Smooth muscle cell (in vitro differentiated cells): Measurements from ENCODE around the gene WNT3A. TPM values are rescaled to one million over a fixed set of nuclear protein-coding genes. Genes with fewer than 3 reads are reported as not detected.

Experiments
- DNase-seq: peaks from one replicate; lab custom pipeline; 2025; ENCODE audit not compliant: unreplicated experiment; lab: John Stamatoyannopoulos, UW
- H2AFZ ChIP-seq: fragments of 200-600 bp; sonication (generic); 2 replicates; pipeline ENCODE4 v1.6.0; 2016; ENCODE audit warnings: antibody characterized with exemption, low read depth, mild to moderate bottlenecking
- H3F3A ChIP-seq: fragments of 200-600 bp; sonication (generic); 2 replicates; pipeline ENCODE4 v1.6.0; 2017; ENCODE audit warnings: antibody characterized with exemption, low read depth
- H3K27ac ChIP-seq: fragments of 200-600 bp; sonication (generic); 2 replicates; pipeline ENCODE4 v1.5.1; 2016; ENCODE audit warnings: low read depth, mild to moderate bottlenecking
- H3K27me3 ChIP-seq: fragments of 200-600 bp; sonication (generic); 2 replicates; pipeline ENCODE4 v1.6.1; 2016; ENCODE audit warnings: low read depth, mild to moderate bottlenecking
- H3K36me3 ChIP-seq: fragments of 200-600 bp; sonication (generic); 2 replicates; pipeline ENCODE4 v1.5.1; 2016; ENCODE audit warnings: low read depth
- H3K4me1 ChIP-seq: fragments of 200-600 bp; sonication (generic); 2 replicates; pipeline ENCODE4 v1.5.1; 2016; ENCODE audit warnings: low read depth
- H3K4me2 ChIP-seq: fragments of 200-600 bp; sonication (generic); 2 replicates; pipeline ENCODE4 v1.6.0; 2016; ENCODE audit warnings: mild to moderate bottlenecking
- H3K4me3 ChIP-seq: fragments of 200-600 bp; sonication (generic); 2 replicates; pipeline ENCODE4 v1.5.1; 2016; ENCODE audit warnings: mild to moderate bottlenecking
- H3K79me2 ChIP-seq: fragments of 200-600 bp; sonication (generic); 2 replicates; pipeline ENCODE4 v1.6.0; 2016; ENCODE audit warnings: low read depth, mild to moderate bottlenecking
- H3K9ac ChIP-seq: fragments of 200-600 bp; sonication (generic); 2 replicates; pipeline ENCODE4 v1.6.0; 2016; ENCODE audit warnings: low read depth
- H3K9me3 ChIP-seq: fragments of 200-600 bp; sonication (generic); replicated peaks from 2 replicates; pipeline ENCODE4 v1.5.1; 2016; ENCODE audit warnings: low read depth
- H4K20me1 ChIP-seq: fragments of 200-600 bp; sonication (generic); 2 replicates; pipeline ENCODE4 v1.6.0; 2016; ENCODE audit warnings: low read depth
- WGBS: methylation state at CpG from one replicate; pipeline ENCODE4 v1.1.7; 2016; ENCODE audit warnings: low lambda C conversion rate; 5-methylcytosine and 5-hydroxymethylcytosine counted together
- polyA plus RNA-seq: library from polyadenylated mRNA; unstranded; fragments of >200 nt; fragmentation: Nextera tagmentation; extraction: Ambion mirVana; gene quantifications from 2 replicates; pipeline ENCODE4 v1.2.1, GENCODE V29; 2016
- total RNA-seq: library from RNA; depleted of rRNA; stranded (reverse); fragments of >200 nt; gene quantifications from 2 replicates; pipeline ENCODE4 v1.2.3, GENCODE V29; 2014
- TF ChIP-seq, protein P1 (sequence below): fragments of 200-600 bp; sonication (generic); IDR thresholded peaks from 2 replicates; pipeline ENCODE4 v1.5.1; 2017; ENCODE audit warnings: borderline replicate concordance, mild to moderate bottlenecking, antibody characterized with exemption; ENCODE audit not compliant: insufficient read depth, poor library complexity, severe bottlenecking

The WNT3A gene
- total and polyA plus RNA-seq, 2 experiments from 2014 or later, result 0.13 TPM; not detected in 1

DNA sequence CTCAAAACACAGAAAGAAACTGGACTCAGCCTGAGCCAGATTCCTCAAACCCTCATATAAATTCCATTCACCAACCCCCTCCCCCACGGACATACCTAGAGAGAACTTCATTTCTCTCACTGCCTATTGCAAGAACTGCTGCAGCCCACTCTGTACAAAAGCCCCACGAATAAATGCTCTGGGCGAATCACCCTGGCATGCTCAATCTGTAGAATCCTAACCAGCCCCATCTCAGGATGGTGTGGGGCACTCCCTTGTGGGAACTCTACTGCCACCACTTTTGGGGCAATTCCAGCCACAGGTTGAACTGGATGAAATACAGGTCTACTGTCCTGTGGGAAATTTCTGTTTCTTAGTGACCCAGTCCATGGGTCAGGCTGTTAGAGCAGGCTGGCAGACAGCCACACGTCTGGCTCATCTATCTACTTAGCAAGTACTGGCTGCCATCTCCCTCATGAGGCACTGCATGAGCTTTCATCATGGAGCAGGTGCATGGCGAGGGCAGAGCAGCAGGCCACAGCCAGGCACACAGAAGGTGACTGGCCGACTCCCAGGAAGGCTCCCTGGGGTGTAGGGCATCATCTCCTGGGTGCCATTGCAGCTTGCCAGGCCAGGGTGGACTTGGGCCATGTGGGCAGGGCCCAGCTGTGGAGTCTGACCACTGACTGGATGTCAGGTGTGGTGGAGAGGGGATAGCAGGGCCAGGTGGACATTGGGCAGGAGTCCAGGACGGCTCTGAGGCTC is 97.9 kb downstream of the WNT3A start:
- Histone ChIP-seq H3F3A (peaks cover 6% of the 10 kb centered on the region), H3K4me2 (no peak overlapping the region), H3K9ac (no peak overlapping the region), H3K27ac (no peak overlapping the region), H3K36me3 (no peaks in the 10 kb centered on the region), H4K20me1 (peaks cover 28% of the 10 kb centered on the region), H3K9me3 (no peaks in the 10 kb centered on the region), H3K4me3 (no peak overlapping the region), H3K79me2 (peaks cover 38% of the 10 kb centered on the region), H3K27me3 (no peaks in the 10 kb centered on the region), H3K4me1 (peaks cover 12% of the 10 kb centered on the region), H2AFZ (no peak overlapping the region)
- 88% methylated on average over 7 of the region's 7 CpGs for WGBS
- TF ChIP-seq, protein P1, sequence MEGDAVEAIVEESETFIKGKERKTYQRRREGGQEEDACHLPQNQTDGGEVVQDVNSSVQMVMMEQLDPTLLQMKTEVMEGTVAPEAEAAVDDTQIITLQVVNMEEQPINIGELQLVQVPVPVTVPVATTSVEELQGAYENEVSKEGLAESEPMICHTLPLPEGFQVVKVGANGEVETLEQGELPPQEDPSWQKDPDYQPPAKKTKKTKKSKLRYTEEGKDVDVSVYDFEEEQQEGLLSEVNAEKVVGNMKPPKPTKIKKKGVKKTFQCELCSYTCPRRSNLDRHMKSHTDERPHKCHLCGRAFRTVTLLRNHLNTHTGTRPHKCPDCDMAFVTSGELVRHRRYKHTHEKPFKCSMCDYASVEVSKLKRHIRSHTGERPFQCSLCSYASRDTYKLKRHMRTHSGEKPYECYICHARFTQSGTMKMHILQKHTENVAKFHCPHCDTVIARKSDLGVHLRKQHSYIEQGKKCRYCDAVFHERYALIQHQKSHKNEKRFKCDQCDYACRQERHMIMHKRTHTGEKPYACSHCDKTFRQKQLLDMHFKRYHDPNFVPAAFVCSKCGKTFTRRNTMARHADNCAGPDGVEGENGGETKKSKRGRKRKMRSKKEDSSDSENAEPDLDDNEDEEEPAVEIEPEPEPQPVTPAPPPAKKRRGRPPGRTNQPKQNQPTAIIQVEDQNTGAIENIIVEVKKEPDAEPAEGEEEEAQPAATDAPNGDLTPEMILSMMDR, result no peak
- no peak for DNase-seq

DNA sequence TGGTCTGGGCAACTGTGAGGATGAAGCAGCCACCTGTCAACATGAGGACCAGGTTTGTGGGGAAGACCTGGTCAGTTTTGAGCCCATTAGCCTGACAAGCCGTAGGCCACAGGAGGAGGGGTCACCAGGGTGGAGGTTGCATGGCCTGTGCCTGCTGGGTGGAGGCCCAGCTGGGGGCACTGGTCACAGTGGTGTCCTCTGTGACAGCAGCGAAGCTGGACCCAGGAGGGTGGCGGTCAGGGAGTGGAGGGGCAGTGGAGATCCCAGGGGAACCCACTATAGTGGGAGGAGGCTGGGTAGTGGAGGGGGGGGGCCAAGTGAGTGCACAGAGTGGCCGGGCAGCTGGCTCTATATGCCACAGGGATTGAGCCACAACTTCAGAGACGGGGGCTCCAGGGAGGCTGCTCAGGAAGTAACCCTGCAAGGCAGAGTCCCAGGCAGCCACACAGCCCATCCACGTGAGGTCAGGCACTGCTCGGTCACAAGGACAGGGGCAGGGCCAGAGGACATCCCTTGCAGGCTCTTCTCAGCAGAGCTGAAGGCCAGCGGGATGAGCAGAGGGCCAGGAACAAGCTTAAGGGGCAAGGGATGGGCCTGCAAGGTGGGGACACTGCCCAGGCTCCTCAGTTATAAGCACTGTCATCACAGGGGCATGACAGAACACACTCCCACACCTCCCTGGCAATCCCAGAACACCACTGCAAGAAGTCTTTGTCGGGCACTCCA is 98.6 kb downstream of the WNT3A start:
- Histone ChIP-seq H3K27me3 (no peaks in the 10 kb centered on the region), H3K4me2 (no peak overlapping the region), H3K36me3 (no peaks in the 10 kb centered on the region), H3K27ac (no peak overlapping the region), H3K9me3 (no peaks in the 10 kb centered on the region), H3K79me2 (peaks cover 30% of the 10 kb centered on the region), H3K9ac (no peak overlapping the region), H3K4me3 (no peak overlapping the region), H2AFZ (no peak overlapping the region), H3F3A (peaks cover 3% of the 10 kb centered on the region), H4K20me1 (peaks cover 21% of the 10 kb centered on the region), H3K4me1 (peaks cover 12% of the 10 kb centered on the region)
- TF ChIP-seq, protein P1, result no peak
- 93% methylated on average over 8 of the region's 9 CpGs for WGBS
- no peak for DNase-seq

GRCh38 chr1:228105996-228106799 is 99.4 kb downstream of the WNT3A start:
- Histone ChIP-seq H3K4me3 (no peak overlapping the region), H3K4me2 (no peak overlapping the region), H3K79me2 (peaks cover 24% of the 10 kb centered on the region), H3K27ac (no peak overlapping the region), H4K20me1 (peaks cover 13% of the 10 kb centered on the region), H2AFZ (no peak overlapping the region), H3K4me1 (peaks cover 12% of the 10 kb centered on the region), H3K36me3 (no peaks in the 10 kb centered on the region), H3K9ac (no peak overlapping the region), H3K9me3 (no peaks in the 10 kb centered on the region), H3F3A (peaks cover 3% of the 10 kb centered on the region), H3K27me3 (no peaks in the 10 kb centered on the region)
- DNase-seq, result no peak
- 95% methylated on average over 8 of the region's 8 CpGs for WGBS
- TF ChIP-seq, protein P1, result no peak
